DMS 273 (cell line): Measurements from ENCODE around the gene FNDC3A.
A peak's percentile ranks its signal among the peaks of the same experiment; 100 is the strongest.
"Not testable (repeated sequence)": the region's sequence is repeated elsewhere in the genome, so short reads cannot be mapped to it uniquely, and the experiment has no call there.

Source experiments
- DNase-seq: peaks from one replicate; lab custom pipeline; 2025; ENCODE audit not compliant: unreplicated experiment; lab: John Stamatoyannopoulos, UW

Gene FNDC3A

GRCh38 chr13:48976576-48977285 is 1.0 kb downstream of the FNDC3A start:
- peak; percentile 87 for DNase-seq

GRCh38 chr13:48977286-48977625 is 1.5 kb downstream of the FNDC3A start:
- peak; percentile 59 for DNase-seq

GRCh38 chr13:48977973-48978372 is 2.3 kb downstream of the FNDC3A start:
- DNase-seq, result no peak

- peak; percentile 6 for DNase-seq
These were observed 3.4 kb downstream of the FNDC3A start for GRCh38 chr13:48978942-48979601.

- no peak for DNase-seq
These were observed 4.2 kb downstream of the FNDC3A start for GRCh38 chr13:48979892-48980291.

- DNase-seq, result no peak
These were observed 7.6 kb downstream of the FNDC3A start for GRCh38 chr13:48983331-48983730.

GRCh38 chr13:48985756-48986155 is 10.0 kb downstream of the FNDC3A start:
- no peak for DNase-seq

GRCh38 chr13:48990900-48991299 is 15.2 kb downstream of the FNDC3A start:
- no peak for DNase-seq

GRCh38 chr13:48993150-48993549 is 17.4 kb downstream of the FNDC3A start:
- no peak for DNase-seq

- DNase-seq, result no peak
These were observed 19.0 kb downstream of the FNDC3A start for GRCh38 chr13:48994706-48995105.

- DNase-seq, result no peak
These were observed 23.1 kb downstream of the FNDC3A start for GRCh38 chr13:48998641-48999292.

- DNase-seq, result no peak
These were observed 24.5 kb downstream of the FNDC3A start for GRCh38 chr13:49000247-49000646.

GRCh38 chr13:49018986-49019635 is 43.4 kb downstream of the FNDC3A start:
- not testable (repeated sequence) for DNase-seq

- DNase-seq, result no peak
These were observed 44.6 kb downstream of the FNDC3A start for GRCh38 chr13:49020328-49020727.

GRCh38 chr13:49020940-49021553 is 45.3 kb downstream of the FNDC3A start:
- no peak for DNase-seq

- DNase-seq, result no peak
These were observed 46.2 kb downstream of the FNDC3A start for GRCh38 chr13:49021953-49022352.

- no peak for DNase-seq
These were observed 46.9 kb downstream of the FNDC3A start for GRCh38 chr13:49022472-49023144.

GRCh38 chr13:49023431-49023830 is 47.7 kb downstream of the FNDC3A start:
- no peak for DNase-seq

GRCh38 chr13:49026851-49027250 is 51.1 kb downstream of the FNDC3A start:
- DNase-seq, result no peak

- no peak for DNase-seq
These were observed 53.9 kb downstream of the FNDC3A start for GRCh38 chr13:49029570-49029969.

- DNase-seq, result no peak
These were observed 54.5 kb downstream of the FNDC3A start for GRCh38 chr13:49030213-49030612.
